ENCODE measurements around the gene PHLDB1.
"Not testable (repeated sequence)": the region's sequence is repeated elsewhere in the genome, so short reads cannot be mapped to it uniquely, and the experiment has no call there.

PHLDB1 gene

GRCh38 chr11:118674082-118674435 is 66.6 kb downstream of the PHLDB1 start:
- H3K36me3 ChIP-seq (ENCODE audit: control insufficient read depth, insufficient read depth, low read length) = no peaks in the 10 kb centered on the region
- no peak overlapping the region for H3K4me3 ChIP-seq (ENCODE audit: extremely low read depth, insufficient read depth, low read length, poor library complexity, severe bottlenecking)
- H3K4me1 ChIP-seq (ENCODE audit: control insufficient read depth, insufficient read depth, low read length, poor library complexity, severe bottlenecking) = no peaks in the 10 kb centered on the region
- 80 to 100% methylated on average over 1 of the region's 1 CpG for WGBS, 2 experiments (ENCODE audit: insufficient coverage in 2 of 2)
- no peak overlapping the region for H3K27ac ChIP-seq (ENCODE audit: low read depth, low read length, severe bottlenecking)
- peaks cover 16% of the 10 kb centered on the region for H3K9me3 ChIP-seq (ENCODE audit: control insufficient read depth, low read length)

- no peaks in the 10 kb centered on the region for H3K36me3 ChIP-seq (ENCODE audit: control insufficient read depth, insufficient read depth, low read length)
- no peak overlapping the region for H3K27ac ChIP-seq (ENCODE audit: low read depth, low read length, severe bottlenecking)
- WGBS, 2 experiments (ENCODE audit: insufficient coverage in 2 of 2) = 91 to 97% methylated on average over 4 to 5 of the region's 6 CpGs
- no peaks in the 10 kb centered on the region for H3K4me1 ChIP-seq (ENCODE audit: control insufficient read depth, insufficient read depth, low read length, poor library complexity, severe bottlenecking)
- peaks cover 11% of the 10 kb centered on the region for H3K9me3 ChIP-seq (ENCODE audit: control insufficient read depth, low read length)
- no peak overlapping the region for H3K4me3 ChIP-seq (ENCODE audit: extremely low read depth, insufficient read depth, low read length, poor library complexity, severe bottlenecking)
These were observed 70.6 kb downstream of the PHLDB1 start for GRCh38 chr11:118677977-118678376.

- H3K4me3 ChIP-seq (ENCODE audit: extremely low read depth, insufficient read depth, low read length, poor library complexity, severe bottlenecking); H3K27ac ChIP-seq (ENCODE audit: low read depth, low read length, severe bottlenecking); H3K4me1 ChIP-seq (ENCODE audit: control insufficient read depth, insufficient read depth, low read length, poor library complexity, severe bottlenecking); H3K36me3 ChIP-seq (ENCODE audit: control insufficient read depth, insufficient read depth, low read length): not testable (repeated sequence)
- H3K9me3 ChIP-seq (ENCODE audit: control insufficient read depth, low read length) = peaks cover 11% of the 10 kb centered on the region
- WGBS, 2 experiments (ENCODE audit: insufficient coverage in 2 of 2) = 42 to 57% methylated on average over 10 to 11 of the region's 11 CpGs
These were observed 71.5 kb downstream of the PHLDB1 start for GRCh38 chr11:118678908-118679307.

GRCh38 chr11:118679483-118679882 is 72.1 kb downstream of the PHLDB1 start, which contains the start of gene TREH:
Gene TREH (minus strand): TSS chr11:118679650. CDS start chr11:118679627, 23 bp downstream.
- Histone ChIP-seq H3K36me3 (ENCODE audit: control insufficient read depth, insufficient read depth, low read length) (no peaks in the 10 kb centered on the region), H3K4me1 (ENCODE audit: control insufficient read depth, insufficient read depth, low read length, poor library complexity, severe bottlenecking) (no peaks in the 10 kb centered on the region), H3K27ac (ENCODE audit: low read depth, low read length, severe bottlenecking) (no peak within 1 kb of the TSS), H3K4me3 (ENCODE audit: extremely low read depth, insufficient read depth, low read length, poor library complexity, severe bottlenecking) (no peak within 1 kb of the TSS), H3K9me3 (ENCODE audit: control insufficient read depth, low read length) (peaks cover 11% of the 10 kb centered on the region)
- WGBS, 2 experiments (ENCODE audit: insufficient coverage in 2 of 2) = 85 to 94% methylated on average over 4 to 5 of the region's 5 CpGs

GRCh38 chr11:118682372-118682771 is 75.0 kb downstream of the PHLDB1 start:
- Histone ChIP-seq H3K9me3 (ENCODE audit: control insufficient read depth, low read length) (no peaks in the 10 kb centered on the region), H3K4me1 (ENCODE audit: control insufficient read depth, insufficient read depth, low read length, poor library complexity, severe bottlenecking) (no peaks in the 10 kb centered on the region)
- WGBS, 2 experiments (ENCODE audit: insufficient coverage in 2 of 2) = no CpG with 5 or more reads among the region's 1 CpG

GRCh38 chr11:118682939-118683338 is 75.5 kb downstream of the PHLDB1 start:
- not testable (repeated sequence) for H3K27ac ChIP-seq (ENCODE audit: low read depth, low read length, severe bottlenecking); H3K4me1 ChIP-seq (ENCODE audit: control insufficient read depth, insufficient read depth, low read length, poor library complexity, severe bottlenecking); H3K36me3 ChIP-seq (ENCODE audit: control insufficient read depth, insufficient read depth, low read length); H3K4me3 ChIP-seq (ENCODE audit: extremely low read depth, insufficient read depth, low read length, poor library complexity, severe bottlenecking); H3K9me3 ChIP-seq (ENCODE audit: control insufficient read depth, low read length)
- 87 to 100% methylated on average over 1 to 4 of the region's 6 CpGs for WGBS, 2 experiments (ENCODE audit: insufficient coverage in 2 of 2)

More at GRCh38 chr11:118682372-118682771, 75.0 kb downstream of the PHLDB1 start:
- H3K27ac ChIP-seq (ENCODE audit: low read depth, low read length, severe bottlenecking) = no peak overlapping the region
- no peak overlapping the region for H3K4me3 ChIP-seq (ENCODE audit: extremely low read depth, insufficient read depth, low read length, poor library complexity, severe bottlenecking)
- no peaks in the 10 kb centered on the region for H3K36me3 ChIP-seq (ENCODE audit: control insufficient read depth, insufficient read depth, low read length)

- 90% methylated on average over 2 of the region's 2 CpGs; no CpG with 5 or more reads in 1 of the 2 experiments for WGBS, 2 experiments (ENCODE audit: insufficient coverage in 2 of 2)
- no peak overlapping the region for H3K27ac ChIP-seq (ENCODE audit: low read depth, low read length, severe bottlenecking)
- H3K36me3 ChIP-seq (ENCODE audit: control insufficient read depth, insufficient read depth, low read length) = no peaks in the 10 kb centered on the region
- H3K9me3 ChIP-seq (ENCODE audit: control insufficient read depth, low read length) = no peaks in the 10 kb centered on the region
- no peak overlapping the region for H3K4me3 ChIP-seq (ENCODE audit: extremely low read depth, insufficient read depth, low read length, poor library complexity, severe bottlenecking)
- no peaks in the 10 kb centered on the region for H3K4me1 ChIP-seq (ENCODE audit: control insufficient read depth, insufficient read depth, low read length, poor library complexity, severe bottlenecking)
These were observed 76.8 kb downstream of the PHLDB1 start for GRCh38 chr11:118684187-118684586.

GRCh38 chr11:118687906-118688305 is 80.5 kb downstream of the PHLDB1 start:
- Histone ChIP-seq H3K36me3 (ENCODE audit: control insufficient read depth, insufficient read depth, low read length) (no peaks in the 10 kb centered on the region), H3K9me3 (ENCODE audit: control insufficient read depth, low read length) (no peaks in the 10 kb centered on the region), H3K27ac (ENCODE audit: low read depth, low read length, severe bottlenecking) (no peak overlapping the region), H3K4me1 (ENCODE audit: control insufficient read depth, insufficient read depth, low read length, poor library complexity, severe bottlenecking) (peaks cover 12% of the 10 kb centered on the region), H3K4me3 (ENCODE audit: extremely low read depth, insufficient read depth, low read length, poor library complexity, severe bottlenecking) (no peak overlapping the region)
- whole genome bisulfite sequencing, 2 experiments (ENCODE audit: insufficient coverage in 2 of 2) = 96 to 97% methylated on average over 3 to 5 of the region's 5 CpGs

GRCh38 chr11:118688339-118688738 is 80.9 kb downstream of the PHLDB1 start:
- peaks cover 12% of the 10 kb centered on the region for H3K4me1 ChIP-seq (ENCODE audit: control insufficient read depth, insufficient read depth, low read length, poor library complexity, severe bottlenecking)
- not testable (repeated sequence) for H3K9me3 ChIP-seq (ENCODE audit: control insufficient read depth, low read length); H3K36me3 ChIP-seq (ENCODE audit: control insufficient read depth, insufficient read depth, low read length); H3K27ac ChIP-seq (ENCODE audit: low read depth, low read length, severe bottlenecking); H3K4me3 ChIP-seq (ENCODE audit: extremely low read depth, insufficient read depth, low read length, poor library complexity, severe bottlenecking)
- WGBS, 2 experiments (ENCODE audit: insufficient coverage in 2 of 2) = 93 to 96% methylated on average over 8 of the region's 10 CpGs

GRCh38 chr11:118688851-118689502 is 81.6 kb downstream of the PHLDB1 start:
- Histone ChIP-seq H3K4me1 (ENCODE audit: control insufficient read depth, insufficient read depth, low read length, poor library complexity, severe bottlenecking) (peaks cover 12% of the 10 kb centered on the region), H3K27ac (ENCODE audit: low read depth, low read length, severe bottlenecking) (no peak overlapping the region), H3K36me3 (ENCODE audit: control insufficient read depth, insufficient read depth, low read length) (no peaks in the 10 kb centered on the region), H3K4me3 (ENCODE audit: extremely low read depth, insufficient read depth, low read length, poor library complexity, severe bottlenecking) (no peak overlapping the region), H3K9me3 (ENCODE audit: control insufficient read depth, low read length) (no peaks in the 10 kb centered on the region)
- 96% methylated on average over 26 to 41 of the region's 41 CpGs for WGBS, 2 experiments (ENCODE audit: insufficient coverage in 2 of 2)

GRCh38 chr11:118689503-118689851 is 82.1 kb downstream of the PHLDB1 start:
- WGBS, 2 experiments (ENCODE audit: insufficient coverage in 2 of 2) = 35 to 78% methylated on average over 2 to 8 of the region's 9 CpGs

More at GRCh38 chr11:118689503-118689851, 82.1 kb downstream of the PHLDB1 start:
- H3K4me3 ChIP-seq (ENCODE audit: extremely low read depth, insufficient read depth, low read length, poor library complexity, severe bottlenecking) = no peak overlapping the region
- no peak overlapping the region for H3K27ac ChIP-seq (ENCODE audit: low read depth, low read length, severe bottlenecking)
- no peaks in the 10 kb centered on the region for H3K9me3 ChIP-seq (ENCODE audit: control insufficient read depth, low read length)
- no peaks in the 10 kb centered on the region for H3K36me3 ChIP-seq (ENCODE audit: control insufficient read depth, insufficient read depth, low read length)
- H3K4me1 ChIP-seq (ENCODE audit: control insufficient read depth, insufficient read depth, low read length, poor library complexity, severe bottlenecking) = peaks cover 12% of the 10 kb centered on the region

Measured in mesodermal cell (in vitro differentiated cells).